Glomerular visceral epithelial cell (primary cell): ENCODE results near the gene STAT5B.
"Not testable (repeated sequence)": the region's sequence is repeated elsewhere in the genome, so short reads cannot be mapped to it uniquely, and the experiment has no call there.

Experiments
- DNase-seq: peaks from one replicate; pipeline ENCODE4 v3.0.0-alpha.2; 2016; ENCODE audit errors: extremely low spot score

STAT5B gene

GRCh38 chr17:42193969-42194899 lies 82.0 kb downstream of the STAT5B start, which contains the start of gene GHDC:
Gene GHDC, minus strand, starts transcription at chr17:42194494. Its CDS starts 913 bp downstream, at chr17:42193581.
- DNase-seq, result peak; percentile 74

DNA sequence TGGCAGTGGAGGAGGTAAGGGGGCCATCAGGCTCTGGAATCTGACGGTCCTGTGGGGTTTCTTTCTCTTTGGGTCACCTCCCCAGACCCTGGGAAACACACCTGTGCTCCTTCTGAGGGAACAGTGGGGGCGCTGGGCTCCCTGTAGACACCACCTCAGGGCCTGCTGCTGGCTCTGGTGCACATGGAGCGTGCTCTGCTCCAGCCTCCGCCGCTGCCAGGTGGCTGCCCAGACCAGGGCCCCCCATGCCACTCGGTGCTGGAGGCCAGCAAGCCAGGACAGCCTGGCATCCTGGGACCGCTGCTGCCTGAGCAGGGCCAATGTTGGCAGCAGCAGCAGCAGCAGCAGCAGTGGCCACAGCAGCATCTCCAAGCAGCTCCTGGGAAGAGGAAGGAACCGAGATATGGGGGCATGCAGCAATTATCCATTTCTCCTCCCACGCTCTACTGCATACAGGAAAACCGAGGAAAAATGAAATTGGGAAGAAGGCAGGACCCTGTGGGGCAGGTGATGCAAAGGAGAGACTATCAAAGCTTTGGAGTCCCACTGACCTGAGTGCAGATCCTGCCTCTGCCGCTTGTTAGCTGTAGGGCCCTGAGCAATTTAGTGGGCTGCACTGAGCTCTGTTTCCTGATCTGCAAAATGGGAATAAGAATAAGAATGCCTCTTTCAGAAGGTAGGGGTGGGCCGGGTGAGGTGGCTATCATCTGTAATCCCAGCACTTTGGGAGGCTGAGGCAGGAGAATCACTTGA lies 82.8 kb downstream of the STAT5B start:
- no peak for DNase-seq

DNA sequence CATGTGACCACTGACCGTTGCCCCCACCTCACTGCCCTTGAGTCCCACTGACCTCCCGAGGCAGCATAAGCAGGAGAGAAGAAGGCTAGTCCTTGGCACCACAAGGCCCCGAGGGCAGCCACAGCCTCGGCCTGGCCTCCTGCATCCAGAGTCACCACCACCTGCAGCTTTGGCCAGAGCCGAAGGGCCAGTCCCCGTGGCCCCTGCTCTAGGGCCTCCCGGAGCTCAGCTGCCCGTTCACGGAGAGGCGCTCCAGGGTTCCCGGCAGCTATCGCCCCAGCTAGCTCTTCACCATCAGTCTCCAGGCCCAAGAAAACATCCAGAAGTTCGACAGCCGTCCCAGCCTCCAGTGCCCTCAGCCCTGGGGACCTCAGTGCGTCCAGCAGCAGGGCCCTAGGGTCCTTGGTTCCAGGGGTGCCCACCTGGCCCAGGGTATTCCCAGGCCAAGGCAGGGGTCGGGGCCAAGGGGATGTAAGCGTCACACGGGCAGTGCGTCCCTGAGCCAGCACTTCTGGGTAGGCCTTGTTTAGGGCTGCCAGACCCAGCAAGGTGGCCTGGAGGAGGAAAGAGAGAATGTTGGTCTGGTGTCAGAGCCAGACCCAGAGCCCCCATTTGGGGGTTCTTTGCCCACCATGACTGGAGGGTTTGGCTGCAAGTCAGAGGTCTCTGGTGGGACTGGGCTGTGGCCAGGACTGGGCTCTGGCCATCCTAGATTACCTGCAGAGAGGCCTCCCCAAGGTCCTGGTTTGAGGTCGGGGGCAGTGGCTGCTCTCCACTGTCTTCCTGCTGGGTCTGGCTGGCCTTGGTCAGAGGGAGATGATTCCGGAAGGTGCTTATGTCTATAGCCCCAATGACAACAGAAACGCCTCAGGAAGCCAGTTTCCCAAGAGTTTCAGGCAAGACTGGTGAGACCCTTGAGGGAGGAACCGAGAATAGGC lies 83.7 kb downstream of the STAT5B start:
- DNase-seq, result no peak

GRCh38 chr17:42191275-42191608 lies 84.9 kb downstream of the STAT5B start:
- no peak for DNase-seq

- DNase-seq, result no peak
Observed at GRCh38 chr17:42190491-42191274, 85.5 kb downstream of the STAT5B start.

DNA sequence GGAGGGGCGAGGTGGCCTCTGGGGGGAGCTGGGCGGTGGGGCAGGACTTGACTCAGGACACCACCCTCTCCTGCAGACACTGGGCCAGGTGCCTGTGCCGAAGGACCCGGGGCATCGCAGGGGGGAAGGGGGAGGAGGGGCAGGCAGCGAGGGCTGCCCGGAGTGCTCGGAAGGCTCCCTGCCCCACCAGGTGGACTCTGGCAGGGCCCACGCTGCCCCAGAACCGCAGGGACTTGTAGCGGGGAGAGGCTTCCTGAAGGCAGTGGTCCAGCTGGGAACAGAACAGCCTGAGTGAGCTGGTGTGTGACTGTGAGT lies 86.6 kb downstream of the STAT5B start:
- no peak for DNase-seq

DNA sequence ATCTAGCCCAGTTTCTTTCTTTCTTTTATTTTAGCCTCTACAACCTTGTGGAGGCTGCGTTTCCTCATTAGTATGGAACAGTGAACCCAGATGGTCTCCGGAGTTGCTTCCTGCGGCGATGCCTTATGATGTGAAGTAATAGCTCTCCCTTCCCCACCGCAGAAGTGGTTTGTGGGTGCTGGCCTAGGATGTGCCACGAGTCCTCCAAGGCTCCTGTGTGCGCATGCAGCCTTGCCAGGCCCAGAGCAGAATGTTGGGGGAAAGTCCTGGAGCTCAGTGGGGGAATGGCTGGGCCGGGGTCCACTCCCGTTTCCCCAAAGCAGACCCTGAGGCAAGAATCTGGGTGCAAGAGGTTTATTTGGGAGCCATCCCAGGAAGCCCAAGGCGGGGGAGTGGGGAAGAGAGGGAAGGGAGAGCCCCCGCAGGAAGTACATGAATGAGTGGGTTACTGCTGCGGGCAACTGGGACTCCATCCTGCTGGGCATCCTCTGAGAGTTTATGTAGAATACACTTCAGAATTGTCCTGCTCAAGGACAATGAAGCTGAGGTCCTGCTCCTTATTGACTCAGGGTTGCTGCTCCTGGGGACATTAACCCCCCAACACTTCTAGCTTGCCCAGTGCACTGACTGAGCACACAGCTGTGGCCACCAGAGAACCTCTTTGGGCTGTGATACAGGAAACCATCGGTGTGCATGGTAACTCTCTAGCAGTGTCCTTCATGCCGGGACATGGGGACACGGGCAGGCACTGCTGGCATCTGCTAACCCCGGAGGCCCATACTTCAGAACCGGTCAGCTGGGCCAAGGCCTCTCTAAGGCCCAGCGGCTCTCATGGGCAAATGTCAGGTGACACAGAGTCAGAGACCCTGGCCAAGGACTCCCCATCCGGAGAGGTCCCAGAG lies 87.2 kb downstream of the STAT5B start:
- DNase-seq, result no peak

GRCh38 chr17:42187833-42188232 lies 88.4 kb downstream of the STAT5B start:
- no peak for DNase-seq

DNA sequence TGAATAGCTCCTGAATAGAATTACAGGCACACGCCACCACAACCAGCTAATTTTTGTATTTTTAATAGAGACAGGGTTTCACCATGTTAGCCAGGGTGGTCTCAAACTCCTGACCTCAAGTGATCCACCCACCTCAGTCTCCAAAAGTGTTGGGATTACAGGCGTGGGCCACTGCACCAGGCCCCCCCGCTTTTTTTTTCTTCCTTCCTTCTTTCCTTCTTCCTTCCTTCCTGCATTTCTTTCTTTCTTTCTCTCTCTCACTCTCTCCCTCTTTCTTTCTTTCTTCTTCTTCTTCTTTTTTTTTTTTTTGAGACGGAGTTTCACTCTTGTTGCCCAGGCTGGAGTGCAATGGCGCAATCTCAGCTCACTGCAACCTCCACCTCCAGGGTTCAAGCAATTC lies 90.0 kb downstream of the STAT5B start:
- DNase-seq, result not testable (repeated sequence)

GRCh38 chr17:42185621-42185930 lies 90.6 kb downstream of the STAT5B start:
- DNase-seq, result no peak

DNA sequence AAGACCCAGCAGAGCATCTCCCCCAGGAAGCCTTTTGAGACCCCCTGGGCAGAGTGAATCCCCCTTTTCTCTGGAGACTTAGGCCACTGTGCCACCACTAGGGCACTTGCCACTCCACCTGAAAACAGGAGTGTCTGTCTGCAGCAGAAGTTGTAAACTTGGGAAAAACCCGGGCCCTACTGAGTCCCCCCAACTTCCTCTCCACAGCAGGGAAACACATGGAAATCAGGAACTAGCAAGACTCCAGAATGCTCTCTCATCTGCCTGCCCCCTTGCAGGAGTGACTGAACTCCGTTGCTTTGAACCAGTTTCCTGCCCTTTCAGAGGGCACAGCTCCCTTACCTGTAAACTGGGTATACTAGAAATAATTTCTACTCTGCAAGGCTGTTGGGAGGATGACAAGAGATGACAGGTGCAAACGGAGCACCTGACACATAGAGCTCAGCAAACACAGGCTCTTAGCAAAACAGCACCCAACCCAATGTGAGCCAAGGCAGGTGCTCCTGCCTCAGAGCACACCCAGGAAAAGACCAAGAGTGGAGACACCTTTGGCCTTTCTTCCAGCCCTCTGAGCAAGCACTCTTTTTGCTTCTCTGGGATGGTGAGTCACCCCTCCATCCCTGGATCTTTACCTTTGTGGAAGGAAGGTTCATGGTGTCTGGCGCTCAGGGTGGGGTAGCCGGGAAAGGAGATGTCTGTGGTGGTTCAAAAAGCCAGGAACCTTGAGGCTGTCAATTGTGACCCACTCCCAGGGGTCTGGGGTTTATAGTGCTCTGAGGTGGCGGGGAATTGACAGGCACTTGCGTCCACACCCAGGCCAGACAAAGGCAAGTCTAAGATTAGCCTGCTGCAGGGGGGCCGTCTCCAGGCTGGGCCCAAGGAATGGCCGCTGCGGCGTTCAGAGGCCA lies 91.2 kb downstream of the STAT5B start, which contains the start of gene HCRT:
TSS of gene HCRT (minus strand) at position 740 of the 908 bp plus-strand sequence. CDS start at position 653, 87 bp downstream.
- no peak for DNase-seq

DNA sequence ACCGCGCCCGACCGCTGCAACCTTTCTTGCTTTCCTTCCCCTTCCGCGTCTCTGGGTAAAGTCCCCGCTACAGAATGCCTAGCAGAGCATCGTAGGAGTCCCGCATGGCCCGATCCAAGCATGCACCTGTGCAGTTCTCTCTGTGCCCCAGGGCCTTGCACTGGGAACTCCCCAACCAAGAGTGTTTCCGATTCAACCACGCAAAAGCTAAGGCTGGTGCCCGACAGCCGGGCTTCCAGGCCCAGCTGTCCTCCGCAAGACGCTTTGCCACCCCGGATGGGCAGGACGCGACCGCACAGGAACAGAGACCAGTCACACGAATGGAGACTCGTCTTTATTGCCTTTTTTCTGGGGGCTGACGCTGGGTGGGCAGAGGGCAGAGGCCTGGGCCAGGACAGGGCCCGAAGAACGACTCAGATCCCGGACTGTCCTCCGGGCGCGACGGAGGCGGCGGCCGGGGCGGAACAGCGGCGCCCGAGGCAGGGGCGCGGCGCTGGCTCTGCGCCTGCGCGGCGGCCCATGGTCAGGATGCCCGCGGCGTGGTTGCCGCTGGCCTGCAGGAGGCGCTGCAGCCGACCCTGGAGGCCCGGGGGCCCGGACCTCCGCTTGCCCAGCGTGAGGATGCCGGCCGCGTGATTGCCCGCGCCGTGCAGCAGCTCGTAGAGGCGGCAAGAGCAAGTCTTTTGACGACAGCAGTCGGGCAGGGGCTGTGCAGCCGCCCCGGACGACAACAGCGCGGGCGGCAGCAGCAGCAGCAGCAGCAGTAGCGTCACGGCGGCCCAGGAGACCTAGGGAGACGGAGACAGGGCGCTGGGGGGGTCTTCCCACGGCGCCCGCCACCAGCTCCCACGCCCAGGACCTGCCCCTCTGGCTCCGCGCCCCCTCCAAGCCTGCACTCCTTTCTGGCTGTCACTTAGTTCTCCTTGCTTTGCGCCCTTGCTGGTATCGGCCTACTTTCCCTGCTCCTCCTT lies 92.2 kb downstream of the STAT5B start:
- DNase-seq, result peak; percentile 55

- no peak for DNase-seq
Observed at GRCh38 chr17:42182927-42183734, 93.1 kb downstream of the STAT5B start.

- no peak for DNase-seq
Observed at GRCh38 chr17:42181851-42182207, 94.4 kb downstream of the STAT5B start.

DNA sequence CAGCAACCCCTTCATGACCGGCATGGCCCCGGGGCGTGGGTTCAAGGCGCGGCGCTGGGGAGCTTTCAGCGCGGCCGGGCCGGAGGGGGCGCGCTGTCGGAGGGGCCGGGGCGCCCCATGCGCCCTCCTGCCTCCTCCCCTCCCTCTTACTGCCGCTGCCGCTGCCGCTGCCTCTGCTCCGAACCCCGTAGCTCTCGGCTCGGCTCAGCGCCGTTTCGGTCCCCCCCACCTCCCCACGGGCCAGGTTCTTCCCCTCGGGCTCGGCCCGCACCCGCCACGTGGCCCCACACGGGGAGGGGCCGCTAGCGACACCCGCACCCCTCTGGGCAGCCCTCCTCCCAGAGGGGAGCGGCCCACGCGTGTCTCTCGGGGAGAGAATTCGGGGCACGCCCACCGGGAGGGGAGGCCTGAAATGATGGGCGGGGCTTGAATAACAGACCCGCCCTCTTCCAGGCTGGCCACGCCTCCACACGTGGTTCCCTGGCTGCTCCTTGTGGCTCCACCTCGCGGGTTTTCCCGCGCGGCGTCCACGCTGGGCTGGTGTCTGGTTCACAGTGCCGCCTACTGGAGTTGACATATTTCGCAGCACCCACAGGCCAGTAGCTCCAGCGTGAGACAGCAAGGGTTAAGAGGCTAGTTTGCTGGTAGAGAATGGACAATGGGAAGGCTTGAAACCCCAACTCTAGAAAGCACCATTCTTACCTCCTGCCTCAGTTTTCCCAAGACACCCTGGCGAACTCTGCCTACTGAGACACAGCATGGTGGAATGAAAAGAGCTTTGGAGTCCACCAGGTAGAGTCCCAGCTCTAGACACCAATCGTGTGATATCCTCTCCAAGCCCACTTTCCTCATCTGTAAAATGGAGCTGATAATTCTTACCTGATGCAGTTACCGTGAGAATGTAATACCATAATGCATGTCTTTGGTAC lies 95.0 kb downstream of the STAT5B start, which contains the start of gene KCNH4:
TSS of gene KCNH4 (minus strand) at position 221 of the 929 bp plus-strand sequence. CDS start at position 24, 197 bp downstream.
- DNase-seq, result peak; percentile 71

DNA sequence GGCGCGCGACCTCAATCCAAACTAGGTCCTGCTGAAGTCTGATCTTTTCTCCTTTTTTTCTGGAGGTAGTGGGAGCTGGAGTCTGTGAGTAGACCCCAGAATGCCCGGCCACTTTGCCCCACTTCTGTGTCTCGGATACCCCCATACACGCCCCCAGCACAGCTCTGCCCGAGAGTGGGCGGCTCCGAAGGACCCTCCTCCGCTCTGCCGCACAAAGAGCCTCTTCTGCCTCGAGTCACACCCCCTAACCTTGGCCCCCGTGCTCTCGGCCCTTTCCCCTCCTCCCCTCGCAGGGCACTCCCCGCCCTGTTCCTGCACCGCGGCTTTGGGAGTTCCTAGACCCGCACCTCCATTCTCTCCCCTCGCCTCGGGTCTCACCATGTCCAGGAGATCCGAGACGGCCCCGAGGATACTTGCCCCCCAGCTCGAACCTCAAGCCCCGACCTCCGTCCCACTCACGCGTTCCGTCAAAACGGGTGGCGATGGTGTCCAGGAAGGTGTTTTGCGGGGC lies 95.7 kb downstream of the STAT5B start:
- DNase-seq, result no peak
